H1 (cell line): ENCODE results near the gene TRIM47. TPM values are rescaled to one million over a fixed set of nuclear protein-coding genes. Genes with fewer than 3 reads are reported as not detected.

ENCODE experiments used
- CTCF ChIA-PET: fragments of 300-600 bp; sonication (Branson Sonifier 250); formaldehyde crosslinking; loops from one replicate; lab custom pipeline; 2021; ENCODE audit not compliant: partially characterized antibody; lab: Charles Lee
- POLR2A ChIA-PET: fragments of 300-600 bp; sonication (Branson Sonifier 250); formaldehyde crosslinking; loops from one replicate; lab custom pipeline; 2021; ENCODE audit warnings: inconsistent platforms; ENCODE audit not compliant: partially characterized antibody; lab: Charles Lee
- DNase-seq, 2 experiments: peaks; one replicate each; pipeline versions ENCODE4 v3.0.0 to v3.0.0-alpha.2; 2010 to 2022; ENCODE audit warnings: low spot score in 2 of 2, low read depth in 1 of 2, mixed read lengths in 1 of 2
- FAIRE-seq: peaks from 2 replicates; lab custom pipeline; 2011; peaks lifted over from hg19 to GRCh38; lab: Jason Lieb, UNC
- H2AFZ ChIP-seq: 2 replicates; pipeline ENCODE4 v1.8.1; 2012; ENCODE audit warnings: low read length, inconsistent platforms
- H2AK5ac ChIP-seq: 2 replicates; pipeline ENCODE4 v1.6.1; 2013; ENCODE audit warnings: low read depth, low read length
- H2BK120ac ChIP-seq: replicated peaks from 2 replicates; pipeline ENCODE3; 2013; ENCODE audit warnings: low read depth, low read length, inconsistent platforms
- H2BK12ac ChIP-seq: 2 replicates; pipeline ENCODE4 v1.6.1; 2013; ENCODE audit warnings: low read depth, low read length
- H2BK15ac ChIP-seq: 2 replicates; pipeline ENCODE4 v1.6.1; 2013; ENCODE audit warnings: low read length
- H2BK20ac ChIP-seq: 2 replicates; pipeline ENCODE4 v1.6.1; 2013; ENCODE audit warnings: low read length
- H2BK5ac ChIP-seq: 2 replicates; pipeline ENCODE4 v1.6.1; 2013; ENCODE audit warnings: low read depth, low read length
- H3K14ac ChIP-seq: 2 replicates; pipeline ENCODE4 v1.6.1; 2013; ENCODE audit warnings: inconsistent platforms; ENCODE audit not compliant: insufficient read length
- H3K18ac ChIP-seq: 2 replicates; pipeline ENCODE4 v1.6.1; 2013; ENCODE audit warnings: low read length; ENCODE audit errors: extremely low read depth
- H3K23ac ChIP-seq: 2 replicates; pipeline ENCODE4 v1.6.1; 2013; ENCODE audit warnings: inconsistent platforms; ENCODE audit not compliant: insufficient read length
- H3K23me2 ChIP-seq: 2 replicates; pipeline ENCODE4 v1.6.1; 2013; ENCODE audit warnings: low read depth, low read length
- H3K27ac ChIP-seq: 2 replicates; pipeline ENCODE4 v1.6.1; 2011; ENCODE audit warnings: low read depth, low read length, inconsistent platforms
- H3K27me3 ChIP-seq, 4 experiments: replicated peaks in 1 of 4; 1 replicate in 1 of 4; 2 replicates in 3 of 4; pipeline versions ENCODE4 v1.6.1 to v1.8.1; 2011 to 2013; ENCODE audit warnings: low read length in 3 of 4, mild to moderate bottlenecking in 3 of 4, inconsistent platforms in 2 of 4, mixed read lengths in 2 of 4, moderate library complexity in 1 of 4; ENCODE audit not compliant: control insufficient read depth in 3 of 4, insufficient read depth in 3 of 4; ENCODE audit errors: extremely low read depth in 1 of 4
- H3K36me3 ChIP-seq, 4 experiments: 2 replicates each; pipeline versions ENCODE4 v1.6.1 to v1.8.1; 2011 to 2013; ENCODE audit warnings: mild to moderate bottlenecking in 4 of 4, low read length in 3 of 4, moderate library complexity in 2 of 4, control low read depth in 1 of 4, inconsistent platforms in 1 of 4; ENCODE audit not compliant: insufficient read depth in 4 of 4, control insufficient read depth in 2 of 4
- H3K4ac ChIP-seq: replicated peaks from 2 replicates; pipeline ENCODE3; 2013; ENCODE audit warnings: low read length, low read depth, mixed read lengths, inconsistent platforms; ENCODE audit not compliant: insufficient read length
- H3K4me1 ChIP-seq, 4 experiments: replicated peaks in 1 of 4; 1 replicate in 1 of 4; 2 replicates in 3 of 4; pipeline versions ENCODE4 v1.6.1 to v1.8.1; 2011 to 2013; ENCODE audit warnings: low read length in 3 of 4, inconsistent platforms in 2 of 4, mixed read lengths in 1 of 4; ENCODE audit not compliant: insufficient read depth in 4 of 4, control insufficient read depth in 3 of 4
- H3K4me2 ChIP-seq, 2 experiments: 2 replicates each; pipeline versions ENCODE4 v1.6.1 to v1.8.1; 2011 to 2013; ENCODE audit warnings: low read depth in 2 of 2, low read length in 2 of 2, control low read depth in 1 of 2, inconsistent platforms in 1 of 2, mild to moderate bottlenecking in 1 of 2; ENCODE audit not compliant: insufficient read depth in 1 of 2
- H3K4me3 ChIP-seq, 4 experiments: fragments of 200-600, 300-600 bp in 1 of 4; sonication (generic), shearing (Covaris generic), sonication (Bioruptor Twin) in 1 of 4; 2 replicates each; pipeline versions ENCODE4 v1.5.1 to v1.8.1; 2011 to 2016; ENCODE audit warnings: low read length in 4 of 4, low read depth in 3 of 4, control low read depth in 2 of 4, inconsistent platforms in 2 of 4, mild to moderate bottlenecking in 2 of 4, mixed read lengths in 1 of 4, moderate library complexity in 1 of 4; ENCODE audit not compliant: insufficient read depth in 2 of 4; ENCODE audit errors: extremely low read depth in 1 of 4
- H3K56ac ChIP-seq: replicated peaks from 2 replicates; pipeline ENCODE3; 2013; ENCODE audit warnings: low read depth, mild to moderate bottlenecking, mixed read lengths, low read length, inconsistent platforms; ENCODE audit not compliant: insufficient read length
- H3K79me1 ChIP-seq: 2 replicates; pipeline ENCODE4 v1.6.1; 2013; ENCODE audit warnings: low read depth, low read length, control low read depth
- H3K79me2 ChIP-seq, 2 experiments: 2 replicates each; pipeline versions ENCODE4 v1.6.1 to v1.8.1; 2012 to 2013; ENCODE audit warnings: low read length in 2 of 2, mild to moderate bottlenecking in 2 of 2, inconsistent platforms in 1 of 2; ENCODE audit not compliant: insufficient read depth in 2 of 2, control insufficient read depth in 1 of 2
- H3K9ac ChIP-seq, 4 experiments: replicated peaks in 1 of 4; 1 replicate in 1 of 4; 2 replicates in 3 of 4; pipeline versions ENCODE4 v1.6.1 to v1.8.1; 2011 to 2013; ENCODE audit warnings: low read depth in 3 of 4, low read length in 3 of 4, control low read depth in 2 of 4, mild to moderate bottlenecking in 2 of 4, moderate library complexity in 2 of 4, inconsistent platforms in 1 of 4; ENCODE audit errors: extremely low read depth in 1 of 4
- H3K9me3 ChIP-seq, 2 experiments: 2 replicates each; pipeline versions ENCODE4 v1.6.1 to v1.8.1; 2012 to 2013; ENCODE audit warnings: mild to moderate bottlenecking in 2 of 2, moderate library complexity in 2 of 2, control low read depth in 1 of 2, inconsistent platforms in 1 of 2, low read depth in 1 of 2, low read length in 1 of 2, mixed read lengths in 1 of 2; ENCODE audit not compliant: insufficient read depth in 2 of 2
- H4K20me1 ChIP-seq, 2 experiments: replicated peaks in 1 of 2; 2 replicates each; pipeline versions ENCODE3 to v1.8.1; 2011 to 2013; ENCODE audit warnings: inconsistent platforms in 2 of 2, low read length in 2 of 2, mild to moderate bottlenecking in 1 of 2; ENCODE audit not compliant: insufficient read depth in 2 of 2, control insufficient read depth in 1 of 2
- H4K5ac ChIP-seq: 2 replicates; pipeline ENCODE4 v1.6.1; 2013; ENCODE audit warnings: low read length, low read depth, mixed read lengths, inconsistent platforms; ENCODE audit not compliant: insufficient read length
- H4K8ac ChIP-seq: 2 replicates; pipeline ENCODE4 v1.8.0; 2013; ENCODE audit warnings: mild to moderate bottlenecking, moderate library complexity, low read length, inconsistent platforms; ENCODE audit not compliant: insufficient read depth; ENCODE audit errors: extremely low read depth
- H4K91ac ChIP-seq: replicated peaks from 2 replicates; pipeline ENCODE3; 2013; ENCODE audit warnings: low read length, mixed read lengths, inconsistent platforms; ENCODE audit not compliant: insufficient read length
- ATF3 ChIP-seq: IDR thresholded peaks from 2 replicates; pipeline ENCODE4 v1.6.1; 2011; ENCODE audit warnings: low read depth, mild to moderate bottlenecking, low read length; ENCODE audit not compliant: insufficient read depth
- CTCF ChIP-seq, 3 experiments: IDR thresholded peaks; 1 replicate in 2 of 3; 2 replicates in 1 of 3; pipeline versions ENCODE4 v1.5.1 to v1.6.1; 2011; ENCODE audit warnings: low read length in 3 of 3, mild to moderate bottlenecking in 3 of 3, inconsistent platforms in 2 of 3, low read depth in 1 of 3, moderate library complexity in 1 of 3; ENCODE audit not compliant: insufficient read depth in 1 of 3; ENCODE audit errors: control extremely low read depth in 1 of 3
- MAFK ChIP-seq: IDR thresholded peaks from 2 replicates; pipeline ENCODE4 v1.6.1; 2012; ENCODE audit warnings: low read depth, mild to moderate bottlenecking, improper control_type of control experiment, low read length
- RFX5 ChIP-seq: IDR thresholded peaks from 2 replicates; pipeline ENCODE4 v1.6.1; 2011; ENCODE audit warnings: low read depth, low read length, improper control_type of control experiment, borderline replicate concordance
- SP1 ChIP-seq: IDR thresholded peaks from 2 replicates; pipeline ENCODE4 v1.6.1; 2011; ENCODE audit warnings: low read depth, low read length
- WGBS, 2 experiments: shearing (Covaris generic) in 1 of 2; methylation state at CpG; one replicate each; pipeline versions ENCODE4 v1.1.6 to v1.1.7; 2013 to 2015; ENCODE audit warnings: low lambda C conversion rate in 2 of 2, mixed read lengths in 2 of 2, inconsistent platforms in 1 of 2, low coverage in 1 of 2, missing lambda C conversion rate in 1 of 2; ENCODE audit not compliant: insufficient replicate concordance in 2 of 2, insufficient coverage in 1 of 2, insufficient read length in 1 of 2; ENCODE audit errors: extremely low coverage in 1 of 2, missing lambda C conversion rate in 1 of 2; 5-methylcytosine and 5-hydroxymethylcytosine counted together
- polyA plus RNA-seq, 7 experiments: library from polyadenylated mRNA; depleted of rRNA in 3 of 7; stranded (reverse) in 5 of 7; unstranded in 2 of 7; fragments of >200 nt in 5 of 7; fragments of 200-250 nt in 2 of 7; gene quantifications; 1 replicate in 5 of 7; 2 replicates in 1 of 7; 4 replicates in 1 of 7; pipeline versions ENCODE4 v1.2.1 to v1.2.3, GENCODE V29; 2011 to 2013; ENCODE audit warnings: missing spikeins in 2 of 7, mixed read lengths in 2 of 7
- total RNA-seq: library from RNA; stranded (reverse); fragmentation: NEBNext Ultra II Directional; extraction: Animal tissue kit (Norgen Biotek cat#: 25700); gene quantifications from 2 replicates; pipeline ENCODE4 v1.2.1, GENCODE V29; 2021

TRIM47 gene
- total and polyA plus RNA-seq, 2 of the 8 experiments (the other 6 are each of a cell fraction or from before 2014, with no cell fraction given) = 6.3 to 6.4 TPM

GRCh38 chr17:75902406-75902805, 24.0 kb upstream of the TRIM47 start:
- Histone ChIP-seq H3K23ac (no peak overlapping the region), H3K56ac (no peak overlapping the region), H3K4me1 (peaks cover 0 to 5% (median 3%) of the 10 kb centered on the region in 4 experiments; a peak in 5 of 7 replicates), H3K18ac (no peak overlapping the region), H2BK20ac (no peak overlapping the region), H2BK5ac (no peak overlapping the region), H3K36me3 (peaks cover 5 to 35% (median 23%) of the 10 kb centered on the region in 4 experiments; a peak in 7 of 8 replicates), H4K5ac (no peak overlapping the region), H3K23me2 (peaks cover 3% of the 10 kb centered on the region; the same call in 1 of the 2 replicates), H2BK120ac (no peak overlapping the region), H3K4me3 (no peak overlapping the region), H3K27ac (no peak overlapping the region), H3K4me2 (no peak overlapping the region), H3K9ac (no peak overlapping the region), H3K4ac (no peak overlapping the region), H2AFZ (no peak overlapping the region), H3K9me3 (no peaks in the 10 kb centered on the region), H2BK15ac (no peak overlapping the region), H3K14ac (no peak overlapping the region), H2BK12ac (no peak overlapping the region), H3K79me2 (peaks cover 0 to 14% of the 10 kb centered on the region in 2 experiments; a peak in 2 of 4 replicates), H4K8ac (0 out of 2 replicates have a peak overlapping the region, but pooled peaks have one; percentile 4), H4K91ac (no peak overlapping the region), H2AK5ac (no peak overlapping the region), H3K27me3 (no peaks in the 10 kb centered on the region), H4K20me1 (peaks cover 2 to 5% of the 10 kb centered on the region in 2 experiments), H3K79me1 (no peaks in the 10 kb centered on the region; the same call in 1 of the 2 replicates)
- DNase-seq = no peak
- ChIA-PET POLR2A (interaction anchor here (0.6 to 4.6 kb wide), 7 partner anchors 7 to 109 kb away, joined by 3 to 31 read pairs (median 4); partner anchors contain the start of genes FBF1, TRIM47 and TRIM65), CTCF (interaction anchor here (0.7 to 51.3 kb wide), 10 partner anchors 8 to 402 kb away, joined by 3 to 885 read pairs (median 4); partner anchors contain the start of genes CDK3 and TRIM47)
- no peak for FAIRE-seq
- WGBS, 2 experiments = 92% methylated on average over 6 of the region's 6 CpGs; no CpG with 5 or more reads in 1 of the 2 experiments
- TF ChIP-seq SP1 = no peak
- no peak for TF ChIP-seq RFX5
- TF ChIP-seq ATF3 = no peak
- no peak for TF ChIP-seq CTCF (IDR thresholded peaks at IDR 0.05; ENCODE audit: control extremely low read depth in 1 of 3, insufficient read depth in 1 of 3, low read depth in 1 of 3, low read length in 3 of 3)
- no peak for TF ChIP-seq MAFK
